WTC11 (cell line): ENCODE data around the gene FBXL13. TPM values are rescaled to one million over a fixed set of nuclear protein-coding genes. Genes with fewer than 3 reads are reported as not detected.

ENCODE experiments used
- ATAC-seq: fragments of 200-7000 bp; cut with Tn5 transposase; 2 replicates; pipeline ENCODE4 v1.10.0; 2021; ENCODE audit warnings: mild to moderate bottlenecking, moderate library complexity
- CTCF ChIA-PET: fragments of 300-600 bp; sonication (Branson Sonifier 250); formaldehyde crosslinking; loops from one replicate; lab custom pipeline; 2021; ENCODE audit warnings: antibody characterized with exemption; lab: Charles Lee
- POLR2A ChIA-PET: fragments of 350-600 bp; sonication (Branson Sonifier 250); formaldehyde crosslinking; loops from one replicate; lab custom pipeline; 2021; ENCODE audit warnings: antibody characterized with exemption; lab: Charles Lee
- DNase-seq: peaks from one replicate; pipeline ENCODE4 v3.0.0; 2021; ENCODE audit warnings: low spot score
- H3K27ac Mint-ChIP-seq: 2 replicates; pipeline ENCODE4 v1.8.0; 2021; ENCODE audit warnings: mixed read lengths
- H3K27me3 Mint-ChIP-seq: 2 replicates; pipeline ENCODE4 v1.8.0; 2021; ENCODE audit warnings: low read depth, mild to moderate bottlenecking, moderate library complexity, mixed read lengths
- H3K36me3 Mint-ChIP-seq: 2 replicates; pipeline ENCODE4 v1.8.0; 2021; ENCODE audit warnings: mixed read lengths
- H3K4me1 Mint-ChIP-seq: 2 replicates; pipeline ENCODE4 v1.8.0; 2022; ENCODE audit warnings: mixed read lengths
- H3K4me3 Mint-ChIP-seq: 2 replicates; pipeline ENCODE4 v1.8.0; 2021; ENCODE audit warnings: mild to moderate bottlenecking, moderate library complexity, mixed read lengths
- H3K9me3 Mint-ChIP-seq: 2 replicates; pipeline ENCODE4 v1.8.0; 2021; ENCODE audit warnings: mixed read lengths
- CBFB ChIP-seq: sonication (generic); formaldehyde crosslinking; IDR thresholded peaks from 2 replicates; pipeline ENCODE4 v1.8.1; 2022; ENCODE audit warnings: mild to moderate bottlenecking, low read depth, missing genetic modification reagents
- FOXJ3 ChIP-seq: sonication (generic); formaldehyde crosslinking; IDR thresholded peaks from 2 replicates; pipeline ENCODE4 v1.9.0; 2021; ENCODE audit warnings: missing genetic modification reagents, mild to moderate bottlenecking, borderline replicate concordance
- FOXK1 ChIP-seq: sonication (generic); formaldehyde crosslinking; IDR thresholded peaks from 2 replicates; pipeline ENCODE4 v1.8.0; 2022; ENCODE audit warnings: mild to moderate bottlenecking, moderate library complexity, missing genetic modification reagents
- FOXP1 ChIP-seq: sonication (generic); formaldehyde crosslinking; IDR thresholded peaks from 2 replicates; pipeline ENCODE4 v1.8.0; 2022; ENCODE audit warnings: missing genetic modification reagents, mild to moderate bottlenecking, moderate library complexity, borderline replicate concordance
- NFE2L1 ChIP-seq: sonication (generic); formaldehyde crosslinking; IDR thresholded peaks from 2 replicates; pipeline ENCODE4 v1.8.1; 2023; ENCODE audit warnings: missing genetic modification reagents
- RELA ChIP-seq: sonication (generic); formaldehyde crosslinking; IDR thresholded peaks from 2 replicates; pipeline ENCODE4 v1.8.1; 2022; ENCODE audit warnings: missing genetic modification reagents, mild to moderate bottlenecking, borderline replicate concordance
- SMAD3 ChIP-seq: sonication (generic); formaldehyde crosslinking; IDR thresholded peaks from 2 replicates; pipeline ENCODE4 v1.8.0; 2022; ENCODE audit warnings: missing genetic modification reagents, mild to moderate bottlenecking, borderline replicate concordance
- TCF7 ChIP-seq: sonication (generic); formaldehyde crosslinking; IDR thresholded peaks from 2 replicates; pipeline ENCODE4 v1.8.0; 2022; ENCODE audit warnings: mild to moderate bottlenecking, low read depth, missing genetic modification reagents, moderate library complexity
- TP53 ChIP-seq: sonication (generic); formaldehyde crosslinking; IDR thresholded peaks from 2 replicates; pipeline ENCODE4 v1.8.1; 2023; ENCODE audit warnings: mild to moderate bottlenecking, missing genetic modification reagents
- ZBTB21 ChIP-seq: sonication (generic); formaldehyde crosslinking; IDR thresholded peaks from 2 replicates; pipeline ENCODE4 v1.8.1; 2023; ENCODE audit warnings: mild to moderate bottlenecking, missing genetic modification reagents, borderline replicate concordance
- ZNF263 ChIP-seq: sonication (generic); formaldehyde crosslinking; IDR thresholded peaks from 2 replicates; pipeline ENCODE4 v1.8.1; 2022; ENCODE audit warnings: low read depth, mild to moderate bottlenecking, moderate library complexity, missing genetic modification reagents
- total RNA-seq: library from RNA; stranded (reverse); gene quantifications from 3 replicates; pipeline ENCODE4 v1.2.3, GENCODE V29; 2021
- TF ChIP-seq, protein P1 (sequence below): sonication (generic); formaldehyde crosslinking; IDR thresholded peaks from 2 replicates; pipeline ENCODE4 v1.8.1; 2022; ENCODE audit warnings: low read depth, missing genetic modification reagents, borderline replicate concordance
- TF ChIP-seq, protein P2 (sequence below): fragments of 250-450 bp; sonication (Bioruptor Pico); IDR thresholded peaks from 2 replicates; pipeline ENCODE4 v1.8.0; 2021; ENCODE audit warnings: mild to moderate bottlenecking
- TF ChIP-seq, protein P3 (sequence below): sonication (generic); formaldehyde crosslinking; IDR thresholded peaks from 2 replicates; pipeline ENCODE4 v1.8.1; 2023; ENCODE audit warnings: mild to moderate bottlenecking, moderate library complexity, missing genetic modification reagents
- TF ChIP-seq, protein P4 (sequence below): sonication (generic); formaldehyde crosslinking; IDR thresholded peaks from 2 replicates; pipeline ENCODE4 v1.8.1; 2022; ENCODE audit warnings: low read depth, mild to moderate bottlenecking, moderate library complexity, missing genetic modification reagents, borderline replicate concordance
- TF ChIP-seq, protein P5 (sequence below): sonication (generic); formaldehyde crosslinking; IDR thresholded peaks from 2 replicates; pipeline ENCODE4 v1.8.1; 2023; ENCODE audit warnings: mild to moderate bottlenecking, missing genetic modification reagents, moderate library complexity
- TF ChIP-seq, protein P6 (sequence below): sonication (generic); formaldehyde crosslinking; IDR thresholded peaks from 2 replicates; pipeline ENCODE4 v1.8.1; 2023; ENCODE audit warnings: mild to moderate bottlenecking, missing genetic modification reagents
- TF ChIP-seq, protein P7 (sequence below): fragments of 250-450 bp; sonication (Bioruptor Pico); IDR thresholded peaks from 2 replicates; pipeline ENCODE4 v1.9.0; 2021; ENCODE audit warnings: mild to moderate bottlenecking
- TF ChIP-seq, protein P8 (sequence below): sonication (generic); formaldehyde crosslinking; IDR thresholded peaks from 2 replicates; pipeline ENCODE4 v1.8.0; 2023; ENCODE audit warnings: mild to moderate bottlenecking, missing genetic modification reagents

Gene FBXL13
- total RNA-seq, 1 experiment from 2014 or later = 1.7 TPM

DNA sequence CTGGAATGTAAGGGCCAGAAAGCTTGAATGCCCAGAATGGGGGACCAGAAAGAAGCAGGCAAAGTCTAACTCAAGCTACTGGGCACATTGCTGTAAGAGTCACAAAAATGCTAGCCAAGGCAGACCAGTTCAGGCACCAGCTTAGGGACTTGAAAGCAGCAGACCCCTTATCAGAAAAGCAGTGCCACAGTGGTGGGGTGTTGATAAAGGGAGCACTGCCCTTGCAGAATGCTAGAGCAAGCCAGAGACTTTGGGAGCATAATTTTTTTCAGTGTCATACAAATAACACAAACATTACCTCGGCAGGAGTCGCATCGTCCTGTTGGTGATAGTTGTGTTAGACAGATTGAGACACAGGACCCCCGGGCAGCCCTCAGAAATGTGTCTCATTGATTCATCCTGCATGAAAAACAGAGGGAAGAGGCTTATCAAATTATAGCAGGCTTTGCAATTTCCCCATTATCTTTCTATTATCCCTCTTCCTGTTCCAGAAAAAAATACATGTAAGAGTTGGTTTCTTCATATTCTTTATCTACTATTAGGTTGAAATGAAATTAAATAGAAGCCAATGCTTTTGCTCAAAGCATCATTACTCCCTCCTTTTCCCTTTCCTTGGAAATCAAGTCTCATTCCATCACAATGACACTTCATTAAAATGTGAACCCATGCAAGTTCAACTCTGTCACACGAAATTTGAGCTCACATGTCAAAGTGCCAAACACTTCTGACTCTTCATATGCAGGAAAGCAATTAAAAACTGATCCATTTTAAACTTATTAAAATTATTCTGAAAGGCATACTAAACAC is 148.4 kb downstream of the FBXL13 start (continued):
- TF ChIP-seq, protein P1, sequence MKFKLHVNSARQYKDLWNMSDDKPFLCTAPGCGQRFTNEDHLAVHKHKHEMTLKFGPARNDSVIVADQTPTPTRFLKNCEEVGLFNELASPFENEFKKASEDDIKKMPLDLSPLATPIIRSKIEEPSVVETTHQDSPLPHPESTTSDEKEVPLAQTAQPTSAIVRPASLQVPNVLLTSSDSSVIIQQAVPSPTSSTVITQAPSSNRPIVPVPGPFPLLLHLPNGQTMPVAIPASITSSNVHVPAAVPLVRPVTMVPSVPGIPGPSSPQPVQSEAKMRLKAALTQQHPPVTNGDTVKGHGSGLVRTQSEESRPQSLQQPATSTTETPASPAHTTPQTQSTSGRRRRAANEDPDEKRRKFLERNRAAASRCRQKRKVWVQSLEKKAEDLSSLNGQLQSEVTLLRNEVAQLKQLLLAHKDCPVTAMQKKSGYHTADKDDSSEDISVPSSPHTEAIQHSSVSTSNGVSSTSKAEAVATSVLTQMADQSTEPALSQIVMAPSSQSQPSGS = no peak

DNA sequence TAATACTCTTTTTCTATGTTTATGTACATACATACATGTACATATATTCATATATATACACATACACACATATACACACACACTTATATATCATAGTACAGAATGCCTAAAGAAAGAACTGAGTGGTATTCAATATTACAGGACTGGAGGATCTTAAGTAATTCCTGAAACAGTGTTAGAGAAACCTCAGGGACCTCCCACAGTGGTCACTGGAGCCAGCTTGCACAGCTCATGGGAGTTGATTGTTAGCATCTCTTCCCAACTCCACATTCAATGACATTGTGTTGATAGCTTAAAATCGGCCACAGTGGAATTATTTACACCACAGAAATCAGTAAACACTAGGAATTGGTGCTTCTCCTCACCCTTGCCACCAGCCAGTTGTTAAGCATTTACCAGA is 155.8 kb downstream of the FBXL13 start:
- no peak for ATAC-seq
- TF ChIP-seq FOXP1 (no peak), FOXK1 (CRISPR knock-in tag) (no peak), FOXJ3 (no peak), NFE2L1 (CRISPR knock-in tag) (no peak), CBFB (CRISPR knock-in tag) (no peak), TCF7 (no peak), RELA (no peak), ZBTB21 (CRISPR knock-in tag) (no peak), ZNF263 (CRISPR knock-in tag) (no peak), TP53 (CRISPR knock-in tag) (no peak), SMAD3 (CRISPR knock-in tag) (no peak)
- TF ChIP-seq, protein P2, sequence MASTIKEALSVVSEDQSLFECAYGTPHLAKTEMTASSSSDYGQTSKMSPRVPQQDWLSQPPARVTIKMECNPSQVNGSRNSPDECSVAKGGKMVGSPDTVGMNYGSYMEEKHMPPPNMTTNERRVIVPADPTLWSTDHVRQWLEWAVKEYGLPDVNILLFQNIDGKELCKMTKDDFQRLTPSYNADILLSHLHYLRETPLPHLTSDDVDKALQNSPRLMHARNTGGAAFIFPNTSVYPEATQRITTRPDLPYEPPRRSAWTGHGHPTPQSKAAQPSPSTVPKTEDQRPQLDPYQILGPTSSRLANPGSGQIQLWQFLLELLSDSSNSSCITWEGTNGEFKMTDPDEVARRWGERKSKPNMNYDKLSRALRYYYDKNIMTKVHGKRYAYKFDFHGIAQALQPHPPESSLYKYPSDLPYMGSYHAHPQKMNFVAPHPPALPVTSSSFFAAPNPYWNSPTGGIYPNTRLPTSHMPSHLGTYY (CRISPR knock-in tag) = no peak
- TF ChIP-seq, protein P3, sequence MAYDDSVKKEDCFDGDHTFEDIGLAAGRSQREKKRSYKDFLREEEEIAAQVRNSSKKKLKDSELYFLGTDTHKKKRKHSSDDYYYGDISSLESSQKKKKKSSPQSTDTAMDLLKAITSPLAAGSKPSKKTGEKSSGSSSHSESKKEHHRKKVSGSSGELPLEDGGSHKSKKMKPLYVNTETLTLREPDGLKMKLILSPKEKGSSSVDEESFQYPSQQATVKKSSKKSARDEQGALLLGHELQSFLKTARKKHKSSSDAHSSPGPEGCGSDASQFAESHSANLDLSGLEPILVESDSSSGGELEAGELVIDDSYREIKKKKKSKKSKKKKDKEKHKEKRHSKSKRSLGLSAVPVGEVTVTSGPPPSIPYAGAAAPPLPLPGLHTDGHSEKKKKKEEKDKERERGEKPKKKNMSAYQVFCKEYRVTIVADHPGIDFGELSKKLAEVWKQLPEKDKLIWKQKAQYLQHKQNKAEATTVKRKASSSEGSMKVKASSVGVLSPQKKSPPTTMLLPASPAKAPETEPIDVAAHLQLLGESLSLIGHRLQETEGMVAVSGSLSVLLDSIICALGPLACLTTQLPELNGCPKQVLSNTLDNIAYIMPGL (CRISPR knock-in tag) = no peak
- TF ChIP-seq, protein P4, sequence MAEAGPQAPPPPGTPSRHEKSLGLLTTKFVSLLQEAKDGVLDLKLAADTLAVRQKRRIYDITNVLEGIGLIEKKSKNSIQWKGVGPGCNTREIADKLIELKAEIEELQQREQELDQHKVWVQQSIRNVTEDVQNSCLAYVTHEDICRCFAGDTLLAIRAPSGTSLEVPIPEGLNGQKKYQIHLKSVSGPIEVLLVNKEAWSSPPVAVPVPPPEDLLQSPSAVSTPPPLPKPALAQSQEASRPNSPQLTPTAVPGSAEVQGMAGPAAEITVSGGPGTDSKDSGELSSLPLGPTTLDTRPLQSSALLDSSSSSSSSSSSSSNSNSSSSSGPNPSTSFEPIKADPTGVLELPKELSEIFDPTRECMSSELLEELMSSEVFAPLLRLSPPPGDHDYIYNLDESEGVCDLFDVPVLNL = no peak
- TF ChIP-seq, protein P5, sequence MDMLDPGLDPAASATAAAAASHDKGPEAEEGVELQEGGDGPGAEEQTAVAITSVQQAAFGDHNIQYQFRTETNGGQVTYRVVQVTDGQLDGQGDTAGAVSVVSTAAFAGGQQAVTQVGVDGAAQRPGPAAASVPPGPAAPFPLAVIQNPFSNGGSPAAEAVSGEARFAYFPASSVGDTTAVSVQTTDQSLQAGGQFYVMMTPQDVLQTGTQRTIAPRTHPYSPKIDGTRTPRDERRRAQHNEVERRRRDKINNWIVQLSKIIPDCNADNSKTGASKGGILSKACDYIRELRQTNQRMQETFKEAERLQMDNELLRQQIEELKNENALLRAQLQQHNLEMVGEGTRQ (CRISPR knock-in tag) = no peak
- TF ChIP-seq, protein P6, sequence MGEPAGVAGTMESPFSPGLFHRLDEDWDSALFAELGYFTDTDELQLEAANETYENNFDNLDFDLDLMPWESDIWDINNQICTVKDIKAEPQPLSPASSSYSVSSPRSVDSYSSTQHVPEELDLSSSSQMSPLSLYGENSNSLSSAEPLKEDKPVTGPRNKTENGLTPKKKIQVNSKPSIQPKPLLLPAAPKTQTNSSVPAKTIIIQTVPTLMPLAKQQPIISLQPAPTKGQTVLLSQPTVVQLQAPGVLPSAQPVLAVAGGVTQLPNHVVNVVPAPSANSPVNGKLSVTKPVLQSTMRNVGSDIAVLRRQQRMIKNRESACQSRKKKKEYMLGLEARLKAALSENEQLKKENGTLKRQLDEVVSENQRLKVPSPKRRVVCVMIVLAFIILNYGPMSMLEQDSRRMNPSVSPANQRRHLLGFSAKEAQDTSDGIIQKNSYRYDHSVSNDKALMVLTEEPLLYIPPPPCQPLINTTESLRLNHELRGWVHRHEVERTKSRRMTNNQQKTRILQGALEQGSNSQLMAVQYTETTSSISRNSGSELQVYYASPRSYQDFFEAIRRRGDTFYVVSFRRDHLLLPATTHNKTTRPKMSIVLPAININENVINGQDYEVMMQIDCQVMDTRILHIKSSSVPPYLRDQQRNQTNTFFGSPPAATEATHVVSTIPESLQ (CRISPR knock-in tag) = no peak
- TF ChIP-seq, protein P7, sequence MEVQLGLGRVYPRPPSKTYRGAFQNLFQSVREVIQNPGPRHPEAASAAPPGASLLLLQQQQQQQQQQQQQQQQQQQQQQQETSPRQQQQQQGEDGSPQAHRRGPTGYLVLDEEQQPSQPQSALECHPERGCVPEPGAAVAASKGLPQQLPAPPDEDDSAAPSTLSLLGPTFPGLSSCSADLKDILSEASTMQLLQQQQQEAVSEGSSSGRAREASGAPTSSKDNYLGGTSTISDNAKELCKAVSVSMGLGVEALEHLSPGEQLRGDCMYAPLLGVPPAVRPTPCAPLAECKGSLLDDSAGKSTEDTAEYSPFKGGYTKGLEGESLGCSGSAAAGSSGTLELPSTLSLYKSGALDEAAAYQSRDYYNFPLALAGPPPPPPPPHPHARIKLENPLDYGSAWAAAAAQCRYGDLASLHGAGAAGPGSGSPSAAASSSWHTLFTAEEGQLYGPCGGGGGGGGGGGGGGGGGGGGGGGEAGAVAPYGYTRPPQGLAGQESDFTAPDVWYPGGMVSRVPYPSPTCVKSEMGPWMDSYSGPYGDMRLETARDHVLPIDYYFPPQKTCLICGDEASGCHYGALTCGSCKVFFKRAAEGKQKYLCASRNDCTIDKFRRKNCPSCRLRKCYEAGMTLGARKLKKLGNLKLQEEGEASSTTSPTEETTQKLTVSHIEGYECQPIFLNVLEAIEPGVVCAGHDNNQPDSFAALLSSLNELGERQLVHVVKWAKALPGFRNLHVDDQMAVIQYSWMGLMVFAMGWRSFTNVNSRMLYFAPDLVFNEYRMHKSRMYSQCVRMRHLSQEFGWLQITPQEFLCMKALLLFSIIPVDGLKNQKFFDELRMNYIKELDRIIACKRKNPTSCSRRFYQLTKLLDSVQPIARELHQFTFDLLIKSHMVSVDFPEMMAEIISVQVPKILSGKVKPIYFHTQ = no peak
- TF ChIP-seq, protein P8, sequence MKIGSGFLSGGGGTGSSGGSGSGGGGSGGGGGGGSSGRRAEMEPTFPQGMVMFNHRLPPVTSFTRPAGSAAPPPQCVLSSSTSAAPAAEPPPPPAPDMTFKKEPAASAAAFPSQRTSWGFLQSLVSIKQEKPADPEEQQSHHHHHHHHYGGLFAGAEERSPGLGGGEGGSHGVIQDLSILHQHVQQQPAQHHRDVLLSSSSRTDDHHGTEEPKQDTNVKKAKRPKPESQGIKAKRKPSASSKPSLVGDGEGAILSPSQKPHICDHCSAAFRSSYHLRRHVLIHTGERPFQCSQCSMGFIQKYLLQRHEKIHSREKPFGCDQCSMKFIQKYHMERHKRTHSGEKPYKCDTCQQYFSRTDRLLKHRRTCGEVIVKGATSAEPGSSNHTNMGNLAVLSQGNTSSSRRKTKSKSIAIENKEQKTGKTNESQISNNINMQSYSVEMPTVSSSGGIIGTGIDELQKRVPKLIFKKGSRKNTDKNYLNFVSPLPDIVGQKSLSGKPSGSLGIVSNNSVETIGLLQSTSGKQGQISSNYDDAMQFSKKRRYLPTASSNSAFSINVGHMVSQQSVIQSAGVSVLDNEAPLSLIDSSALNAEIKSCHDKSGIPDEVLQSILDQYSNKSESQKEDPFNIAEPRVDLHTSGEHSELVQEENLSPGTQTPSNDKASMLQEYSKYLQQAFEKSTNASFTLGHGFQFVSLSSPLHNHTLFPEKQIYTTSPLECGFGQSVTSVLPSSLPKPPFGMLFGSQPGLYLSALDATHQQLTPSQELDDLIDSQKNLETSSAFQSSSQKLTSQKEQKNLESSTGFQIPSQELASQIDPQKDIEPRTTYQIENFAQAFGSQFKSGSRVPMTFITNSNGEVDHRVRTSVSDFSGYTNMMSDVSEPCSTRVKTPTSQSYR (CRISPR knock-in tag) = no peak
- no peaks in the 10 kb centered on the region for H3K36me3 Mint-ChIP-seq
- DNase-seq = no peak
- ChIA-PET POLR2A (no interaction called here), CTCF (interaction anchor here (0.9 kb wide), 1 partner anchor 143 kb away, joined by 7 read pairs; no protein-coding TSS in a partner anchor)
- peaks cover 25% of the 10 kb centered on the region for H3K4me1 Mint-ChIP-seq
- H3K27me3 Mint-ChIP-seq = no peaks in the 10 kb centered on the region
- no peak overlapping the region for H3K4me3 Mint-ChIP-seq
- H3K9me3 Mint-ChIP-seq = no peaks in the 10 kb centered on the region
- no peak overlapping the region for H3K27ac Mint-ChIP-seq
